HPDE6-E6E7 (cell line): ENCODE measurements around the gene GALNT4.

ENCODE experiments used
- DNase-seq: peaks from one replicate; pipeline ENCODE4 v3.0.0; 2011; ENCODE audit warnings: missing footprints; ENCODE audit errors: extremely low spot score

The GALNT4 gene

GRCh38 chr12:89524541-89525304, at the start of gene GALNT4:
GALNT4 (minus strand) TSS chr12:89524796; CDS start chr12:89524549, 247 bp downstream.
- peak; percentile 90 for DNase-seq

- DNase-seq, result no peak
Observed at GRCh38 chr12:89573051-89573810, 48.6 kb upstream of the GALNT4 start.

GRCh38 chr12:89571491-89572195, 47.0 kb upstream of the GALNT4 start:
- no peak for DNase-seq

DNA sequence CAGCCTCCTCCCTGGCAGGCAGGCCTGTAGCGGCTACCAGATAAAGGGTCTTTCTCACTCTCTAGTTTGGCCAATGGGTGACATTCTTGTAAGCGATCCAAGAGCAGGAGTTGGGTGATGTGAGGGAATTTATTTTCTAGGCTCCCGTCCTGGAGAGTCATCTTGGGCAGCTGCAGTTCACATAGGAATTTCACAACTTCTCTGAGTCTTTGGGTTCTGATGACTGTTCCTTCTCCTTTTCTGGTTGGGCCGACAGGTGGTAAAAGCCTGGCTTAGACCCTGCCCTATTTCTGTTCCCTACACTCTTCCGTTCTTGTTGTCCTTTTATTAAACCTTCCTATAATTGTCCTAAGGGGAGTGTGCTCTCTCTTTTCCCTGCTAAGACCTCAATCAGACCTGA, 43.9 kb upstream of the GALNT4 start:
- no peak for DNase-seq

DNA sequence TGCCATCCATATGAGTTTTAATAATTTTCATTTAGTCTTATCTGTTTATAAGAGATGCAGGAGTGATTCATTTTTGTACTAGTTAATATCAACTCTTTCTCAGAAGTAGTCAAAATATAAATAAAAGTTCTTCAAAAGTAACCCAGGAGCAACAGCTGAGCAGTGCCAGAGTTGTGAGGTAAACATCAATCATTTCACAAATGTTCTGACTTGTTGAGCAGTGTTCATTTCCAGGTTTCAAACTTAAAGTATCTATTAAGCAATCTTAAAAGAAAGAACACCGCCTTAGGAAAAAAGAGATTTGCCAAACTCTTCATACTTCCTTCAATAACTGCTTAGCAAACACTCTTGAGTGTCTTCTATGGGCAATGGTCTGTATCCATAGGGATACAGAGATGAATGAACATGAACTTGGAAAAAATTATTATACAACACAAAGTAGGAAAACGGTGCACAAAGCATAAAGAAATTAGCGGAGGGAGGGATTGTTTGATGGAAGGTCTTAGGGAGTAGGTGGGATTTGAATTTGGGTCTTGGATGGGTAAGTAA, 43.2 kb upstream of the GALNT4 start:
- no peak for DNase-seq

GRCh38 chr12:89566615-89567014, 42.0 kb upstream of the GALNT4 start:
- DNase-seq, result no peak

DNA sequence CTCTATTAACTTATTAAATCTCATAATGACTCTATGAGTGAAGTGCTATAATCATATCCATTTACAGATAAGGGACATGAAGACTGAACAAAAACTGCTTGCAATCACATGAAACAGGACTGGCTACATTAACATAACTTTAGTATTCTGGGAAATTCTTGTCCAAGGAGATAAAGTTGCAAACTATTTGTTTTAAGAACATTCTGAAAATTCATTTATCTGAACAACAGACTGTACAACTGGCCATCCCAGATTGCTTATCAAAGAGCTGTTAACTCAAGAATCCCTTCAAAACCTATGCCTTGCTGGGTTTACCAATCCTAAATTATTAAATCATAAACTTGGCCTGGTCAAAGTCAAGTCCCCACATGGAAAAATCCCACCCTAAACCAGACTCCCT, 40.4 kb upstream of the GALNT4 start:
- no peak for DNase-seq

GRCh38 chr12:89559753-89560152, 35.2 kb upstream of the GALNT4 start:
- DNase-seq, result no peak

DNA sequence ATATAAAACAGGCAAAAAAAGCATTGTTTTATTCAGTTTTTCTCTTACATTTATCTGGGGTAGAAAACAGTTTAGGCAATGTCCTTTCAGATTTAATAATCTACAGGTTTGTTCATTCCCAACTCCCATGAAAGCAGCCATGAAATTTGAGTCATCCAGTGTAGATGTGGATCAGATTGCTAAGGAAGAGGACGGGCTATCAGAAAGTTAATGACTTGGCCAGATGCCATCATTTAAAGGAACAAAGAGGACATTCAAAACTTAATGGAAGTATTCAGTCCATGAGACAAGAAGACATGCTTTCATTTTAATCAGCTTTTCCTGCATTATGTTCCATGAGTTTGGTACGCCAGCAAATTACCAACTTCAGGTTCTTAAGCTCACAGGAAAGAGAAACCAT, 32.4 kb upstream of the GALNT4 start:
- no peak for DNase-seq

GRCh38 chr12:89552376-89552775, 27.8 kb upstream of the GALNT4 start:
- DNase-seq, result no peak

DNA sequence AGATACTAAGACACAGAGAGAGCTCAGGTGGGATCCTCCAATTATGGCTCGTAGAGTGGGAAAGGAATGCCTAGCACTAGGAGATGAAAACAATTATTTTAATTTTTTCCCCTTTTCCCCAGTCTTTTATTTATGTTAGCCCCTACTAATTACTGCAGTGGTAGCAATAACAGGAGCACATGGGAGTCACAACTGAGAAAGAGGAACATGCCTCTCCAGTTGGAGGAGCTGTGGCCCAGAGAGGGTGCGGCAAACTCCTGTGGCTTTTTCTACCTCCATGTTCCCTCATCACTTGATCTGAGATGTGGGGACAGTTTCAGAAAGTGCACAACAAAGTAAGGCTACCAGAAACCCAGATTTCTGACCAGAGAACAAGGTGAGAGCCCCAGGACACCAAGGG, 27.2 kb upstream of the GALNT4 start:
- no peak for DNase-seq

- no peak for DNase-seq
Observed at GRCh38 chr12:89547101-89547500, 22.5 kb upstream of the GALNT4 start.

- no peak for DNase-seq
Observed at GRCh38 chr12:89546151-89546550, 21.6 kb upstream of the GALNT4 start.

DNA sequence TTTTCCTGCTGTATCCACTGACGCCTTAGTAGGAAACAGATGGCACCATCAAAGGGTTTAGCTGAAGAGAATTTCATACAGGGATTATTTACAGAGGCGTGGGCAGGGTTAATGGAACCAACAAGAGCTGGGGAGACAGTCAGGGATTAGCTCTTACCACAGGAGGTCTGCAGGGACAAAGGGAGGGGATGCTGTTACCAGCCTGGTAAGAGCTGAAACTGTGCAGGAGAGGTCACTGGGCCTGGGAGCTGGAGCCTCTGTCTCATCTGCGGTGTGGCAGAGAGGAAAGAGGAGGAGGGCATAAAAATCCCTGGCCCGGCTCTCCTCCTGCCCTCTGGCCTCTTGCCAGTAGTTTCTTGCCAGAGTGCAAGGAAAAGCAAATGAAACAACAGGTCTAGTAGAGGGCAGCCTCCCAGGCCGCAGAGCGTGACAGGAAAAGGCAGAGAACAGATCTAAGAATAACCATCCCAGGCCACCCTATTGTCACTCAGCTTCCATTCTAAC, 20.1 kb upstream of the GALNT4 start:
- no peak for DNase-seq

GRCh38 chr12:89544022-89544421, 19.4 kb upstream of the GALNT4 start:
- no peak for DNase-seq

DNA sequence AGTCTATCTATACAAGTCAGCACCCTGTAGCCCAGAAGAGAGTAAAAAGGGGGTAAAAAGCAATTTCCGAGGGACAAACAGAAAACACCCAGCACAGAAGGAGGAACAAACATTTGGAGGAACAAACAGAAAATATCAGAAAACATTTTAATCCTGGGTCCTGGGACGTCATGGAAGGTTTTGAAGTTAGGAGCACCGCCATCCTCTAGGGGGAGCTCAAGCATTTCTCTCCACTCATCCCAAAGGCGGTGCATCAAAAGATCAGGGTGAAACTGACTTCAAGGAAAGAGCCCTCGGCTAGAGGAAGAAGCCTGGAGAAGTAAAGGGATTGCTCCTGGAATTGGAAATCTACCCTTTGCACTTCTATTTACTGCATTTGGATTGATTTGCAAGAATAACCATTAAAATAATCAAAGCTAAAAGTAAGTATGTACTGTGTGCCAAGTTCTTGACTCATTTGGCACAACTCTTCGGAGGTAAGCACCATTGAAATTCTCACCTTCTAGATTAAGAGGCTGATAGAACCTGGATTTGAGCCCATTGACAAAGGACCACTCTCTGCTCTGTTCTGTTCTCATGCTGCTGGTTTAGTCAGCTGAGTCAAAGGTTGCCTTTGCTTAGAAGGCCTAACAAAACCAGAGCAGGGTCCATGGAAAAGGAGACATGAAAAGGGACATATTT, 18.5 kb upstream of the GALNT4 start:
- DNase-seq, result peak; percentile 71

DNA sequence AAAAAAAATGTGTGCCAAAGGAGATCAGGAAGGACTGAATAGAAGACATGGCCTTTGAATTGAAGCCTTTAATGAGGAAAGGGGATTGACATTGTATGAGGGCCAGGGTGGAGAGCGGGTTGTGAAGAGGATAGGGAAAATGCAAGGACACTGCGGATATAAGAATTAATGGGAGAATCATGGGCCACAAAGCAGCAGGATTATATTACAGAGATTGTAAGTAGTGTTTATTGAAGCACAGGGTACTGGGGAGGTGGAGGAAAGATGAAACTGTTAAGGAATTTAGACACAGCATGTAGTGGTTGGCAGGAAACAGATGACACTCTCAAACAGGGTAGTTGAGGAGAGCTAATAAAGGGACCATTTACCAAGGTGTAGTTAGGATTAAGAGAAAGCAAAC, 17.6 kb upstream of the GALNT4 start:
- no peak for DNase-seq

GRCh38 chr12:89540586-89540985, 16.0 kb upstream of the GALNT4 start:
- no peak for DNase-seq

- DNase-seq, result no peak
Observed at GRCh38 chr12:89539426-89540223, 15.0 kb upstream of the GALNT4 start.

DNA sequence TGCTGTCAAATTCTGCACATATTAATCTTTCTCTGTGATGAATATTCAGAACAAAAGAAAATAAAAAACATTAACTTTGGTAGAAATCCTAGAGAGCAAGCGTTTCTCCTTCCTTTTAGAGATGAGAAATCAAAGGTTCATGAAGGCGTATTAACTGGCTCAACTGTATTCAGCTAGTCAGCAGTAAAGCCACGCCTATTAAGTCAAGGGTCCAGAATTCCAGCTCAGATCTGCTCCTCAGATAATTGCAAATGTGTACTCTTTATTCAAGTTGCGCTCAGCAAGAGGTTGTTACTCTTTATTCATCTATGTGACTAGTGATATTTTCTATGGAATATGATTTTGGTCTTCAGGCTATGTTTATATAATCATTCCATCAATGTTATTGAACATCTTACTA, 14.3 kb upstream of the GALNT4 start:
- no peak for DNase-seq

- DNase-seq, result no peak
Observed at GRCh38 chr12:89537389-89537788, 12.8 kb upstream of the GALNT4 start.
